Keratinocyte (primary cell): ENCODE data around the gene CLMN. TPM values are rescaled to one million over a fixed set of nuclear protein-coding genes. Genes with fewer than 3 reads are reported as not detected.

ENCODE experiments used
- DNase-seq: peaks from one replicate; pipeline ENCODE4 v3.0.0-alpha.2; 2011; ENCODE audit warnings: low read depth, missing footprints, low spot score
- FAIRE-seq: peaks from 2 replicates; lab custom pipeline; 2011; peaks lifted over from hg19 to GRCh38; lab: Jason Lieb, UNC
- H2AFZ ChIP-seq: 2 replicates; pipeline ENCODE4 v1.6.0; 2012; ENCODE audit warnings: low read length, control low read depth, inconsistent platforms; ENCODE audit not compliant: control insufficient read depth
- H3K27ac ChIP-seq: 2 replicates; pipeline ENCODE4 v1.5.1; 2011; ENCODE audit warnings: low read length; ENCODE audit not compliant: control insufficient read depth, insufficient read depth
- H3K27me3 ChIP-seq: 3 replicates; pipeline ENCODE4 v1.6.0; 2011; ENCODE audit warnings: low read length; ENCODE audit not compliant: control insufficient read depth, insufficient read depth; ENCODE audit errors: extremely low read depth
- H3K36me3 ChIP-seq, 2 experiments: 2 replicates in 1 of 2; 3 replicates in 1 of 2; pipeline ENCODE4 v1.5.1; 2011; ENCODE audit warnings: low read length in 2 of 2, mild to moderate bottlenecking in 1 of 2; ENCODE audit not compliant: control insufficient read depth in 2 of 2, insufficient read depth in 2 of 2; ENCODE audit errors: extremely low read depth in 1 of 2
- H3K4me1 ChIP-seq: 3 replicates; pipeline ENCODE4 v1.5.1; 2011; ENCODE audit warnings: low read length; ENCODE audit not compliant: control insufficient read depth, insufficient read depth; ENCODE audit errors: extremely low read depth
- H3K4me2 ChIP-seq: 3 replicates; pipeline ENCODE4 v1.6.0; 2011; ENCODE audit warnings: low read depth, low read length; ENCODE audit not compliant: control insufficient read depth, insufficient read depth; ENCODE audit errors: extremely low read depth
- H3K4me3 ChIP-seq, 3 experiments: fragments of 200-600 bp in 1 of 3; sonication (generic) in 1 of 3; 2 replicates in 2 of 3; 3 replicates in 1 of 3; pipeline ENCODE4 v1.5.1; 2011 to 2016; ENCODE audit warnings: low read length in 3 of 3, mild to moderate bottlenecking in 3 of 3, control low read depth in 2 of 3, inconsistent platforms in 1 of 3, low read depth in 1 of 3, mixed read lengths in 1 of 3, mixed run types in 1 of 3, moderate library complexity in 1 of 3; ENCODE audit not compliant: control insufficient read depth in 2 of 3, insufficient read depth in 2 of 3; ENCODE audit errors: extremely low read depth in 1 of 3
- H3K79me2 ChIP-seq: 2 replicates; pipeline ENCODE4 v1.6.0; 2012; ENCODE audit warnings: low read length; ENCODE audit not compliant: control insufficient read depth, insufficient read depth
- H3K9ac ChIP-seq: 3 replicates; pipeline ENCODE4 v1.6.0; 2011; ENCODE audit warnings: low read length; ENCODE audit not compliant: control insufficient read depth, insufficient read depth; ENCODE audit errors: extremely low read depth
- H3K9me1 ChIP-seq: 3 replicates; pipeline ENCODE4 v1.6.0; 2011; ENCODE audit warnings: low read length; ENCODE audit not compliant: control insufficient read depth, insufficient read depth; ENCODE audit errors: extremely low read depth
- H3K9me3 ChIP-seq: 2 replicates; pipeline ENCODE4 v1.5.1; 2012; ENCODE audit warnings: low read depth, low read length; ENCODE audit not compliant: control insufficient read depth
- H4K20me1 ChIP-seq: 3 replicates; pipeline ENCODE4 v1.6.0; 2011; ENCODE audit warnings: low read length; ENCODE audit not compliant: control insufficient read depth, insufficient read depth; ENCODE audit errors: extremely low read depth
- EZH2 ChIP-seq: IDR thresholded peaks from one replicate; pipeline ENCODE4 v1.6.1; 2012; ENCODE audit warnings: inconsistent platforms, mild to moderate bottlenecking, low read length, moderate library complexity
- dilution Hi-C: fragments of 300-500 bp; cut with MboI; formaldehyde crosslinking; loops from one replicate; pipeline ENCODE4 v1.7.0; 2020; ENCODE audit warnings: low sequenced_read_pairs; ENCODE audit not compliant: extremely low pct_ligation_motif_present
- polyA plus RNA-seq, 5 experiments: library from polyadenylated mRNA; depleted of rRNA in 3 of 5; stranded (reverse) in 3 of 5; stranded (forward) in 1 of 5; unstranded in 1 of 5; fragments of >200 nt; gene quantifications; 1 replicate in 1 of 5; 2 replicates in 3 of 5; 3 replicates in 1 of 5; pipeline versions ENCODE4 v1.2.1 to v1.2.3, GENCODE V29; 2011 to 2012; ENCODE audit warnings: missing spikeins in 2 of 5, low read depth in 1 of 5, low replicate concordance in 1 of 5
- TF ChIP-seq, protein P1 (sequence below), 3 experiments: IDR thresholded peaks in 1 of 3; conservative IDR thresholded peaks in 1 of 3; optimal IDR thresholded peaks in 1 of 3; 2 replicates in 2 of 3; 3 replicates in 1 of 3; pipeline versions ENCODE3 to v1.5.1; 2011; ENCODE audit warnings: low read length in 3 of 3, mild to moderate bottlenecking in 3 of 3, moderate library complexity in 2 of 3, control low read depth in 1 of 3, inconsistent platforms in 1 of 3; ENCODE audit not compliant: insufficient read depth in 2 of 3; ENCODE audit errors: extremely low read depth in 1 of 3

Gene CLMN
- polyA plus RNA-seq, 1 donor (not counting 4 experiments of a cell fraction or from before 2014, with no cell fraction given): 6.1 TPM

DNA sequence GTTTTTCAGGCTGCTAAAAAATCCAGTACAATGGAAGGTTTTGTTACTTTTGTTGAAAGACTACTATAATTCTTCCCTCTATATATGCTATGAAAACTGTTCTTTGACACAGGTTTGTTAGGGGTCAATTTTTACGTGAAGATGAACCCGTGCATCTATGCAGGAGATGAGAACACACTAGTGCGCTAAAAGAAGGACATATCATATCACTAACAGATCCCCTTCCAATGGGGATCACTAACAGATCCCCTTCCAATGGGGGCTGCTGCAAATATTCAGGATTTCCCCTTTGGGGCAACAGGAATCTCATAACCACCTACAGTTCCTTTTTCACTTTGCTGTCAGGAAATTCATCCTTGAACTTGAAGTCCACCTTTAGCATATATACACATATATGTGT lies 75.1 kb downstream of the CLMN start:
- Histone ChIP-seq H4K20me1 (no peaks in the 10 kb centered on the region), H3K27me3 (no peaks in the 10 kb centered on the region), H3K79me2 (no peaks in the 10 kb centered on the region), H3K9me3 (no peaks in the 10 kb centered on the region), H2AFZ (no peak overlapping the region), H3K9ac (no peak overlapping the region), H3K4me3 (no peak overlapping the region), H3K4me1 (peaks cover 6% of the 10 kb centered on the region), H3K27ac (no peak overlapping the region), H3K36me3 (no peaks in the 10 kb centered on the region), H3K4me2 (no peak overlapping the region), H3K9me1 (no peaks in the 10 kb centered on the region)
- DNase-seq (no peak), FAIRE-seq (no peak)
- TF ChIP-seq, protein P1, sequence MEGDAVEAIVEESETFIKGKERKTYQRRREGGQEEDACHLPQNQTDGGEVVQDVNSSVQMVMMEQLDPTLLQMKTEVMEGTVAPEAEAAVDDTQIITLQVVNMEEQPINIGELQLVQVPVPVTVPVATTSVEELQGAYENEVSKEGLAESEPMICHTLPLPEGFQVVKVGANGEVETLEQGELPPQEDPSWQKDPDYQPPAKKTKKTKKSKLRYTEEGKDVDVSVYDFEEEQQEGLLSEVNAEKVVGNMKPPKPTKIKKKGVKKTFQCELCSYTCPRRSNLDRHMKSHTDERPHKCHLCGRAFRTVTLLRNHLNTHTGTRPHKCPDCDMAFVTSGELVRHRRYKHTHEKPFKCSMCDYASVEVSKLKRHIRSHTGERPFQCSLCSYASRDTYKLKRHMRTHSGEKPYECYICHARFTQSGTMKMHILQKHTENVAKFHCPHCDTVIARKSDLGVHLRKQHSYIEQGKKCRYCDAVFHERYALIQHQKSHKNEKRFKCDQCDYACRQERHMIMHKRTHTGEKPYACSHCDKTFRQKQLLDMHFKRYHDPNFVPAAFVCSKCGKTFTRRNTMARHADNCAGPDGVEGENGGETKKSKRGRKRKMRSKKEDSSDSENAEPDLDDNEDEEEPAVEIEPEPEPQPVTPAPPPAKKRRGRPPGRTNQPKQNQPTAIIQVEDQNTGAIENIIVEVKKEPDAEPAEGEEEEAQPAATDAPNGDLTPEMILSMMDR (optimal IDR thresholded peaks at IDR 0.05 in 1 of 3, IDR thresholded peaks at IDR 0.05 in 1 of 3, conservative IDR thresholded peaks at IDR 0.05 in 1 of 3; ENCODE audit: extremely low read depth in 1 of 3, insufficient read depth in 2 of 3, low read length in 3 of 3): no peak
- no peak for TF ChIP-seq EZH2
- dilution Hi-C loops: no loop called here

DNA sequence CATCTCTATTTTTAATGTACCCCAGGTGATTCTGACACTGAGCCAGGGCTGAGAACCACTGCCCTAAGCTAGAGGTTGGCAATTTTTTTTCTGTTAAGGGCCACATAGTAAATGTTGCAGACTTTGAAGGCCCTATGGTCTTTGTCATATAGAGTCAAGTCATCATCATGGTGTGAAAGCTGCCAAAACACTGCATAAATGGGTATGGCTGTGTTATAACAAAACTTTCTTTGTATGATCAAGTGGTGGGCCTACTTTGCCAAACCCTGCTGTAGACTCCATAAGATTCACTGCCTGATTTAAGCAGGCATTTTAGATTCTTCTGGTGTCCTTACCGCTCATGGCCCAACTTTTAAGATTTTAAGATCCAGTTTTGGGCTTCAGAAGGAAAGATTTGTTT lies 76.8 kb downstream of the CLMN start:
- no peak overlapping the region for H2AFZ ChIP-seq
- no peak overlapping the region for H3K9ac ChIP-seq
- no peaks in the 10 kb centered on the region for H3K9me3 ChIP-seq
- H4K20me1 ChIP-seq: no peaks in the 10 kb centered on the region
- H3K36me3 ChIP-seq: no peaks in the 10 kb centered on the region
- no peaks in the 10 kb centered on the region for H3K4me1 ChIP-seq
- H3K79me2 ChIP-seq: no peaks in the 10 kb centered on the region
- DNase-seq: no peak
- no peaks in the 10 kb centered on the region for H3K9me1 ChIP-seq
- no peak overlapping the region for H3K27ac ChIP-seq
- no peak for TF ChIP-seq EZH2
- dilution Hi-C loops: no loop called here
- no peak for FAIRE-seq
- H3K4me3 ChIP-seq: no peak overlapping the region
- H3K4me2 ChIP-seq: no peak overlapping the region
- H3K27me3 ChIP-seq: no peaks in the 10 kb centered on the region
